HEK293 (cell line): Measurements from ENCODE around the gene OR2L13.

Source experiments
- CTCF ChIA-PET: fragments of 350-600 bp; formaldehyde crosslinking; extraction: SDS; loops from one replicate; lab custom pipeline; 2021; ENCODE audit warnings: antibody characterized with exemption; lab: Yijun Ruan, JAX
- POLR2A ChIA-PET: fragments of 300-600 bp; formaldehyde crosslinking; extraction: SDS; loops from one replicate; lab custom pipeline; 2020; ENCODE audit warnings: antibody characterized with exemption, inconsistent platforms; lab: Yijun Ruan, JAX
- H3K27ac ChIP-seq: fragments of 200-500 bp; sonication (Bioruptor generic); 2 replicates; pipeline ENCODE4 v1.5.1; 2014; ENCODE audit warnings: low read depth, low read length, control low read depth, inconsistent platforms; ENCODE audit errors: extremely low read depth
- H3K36me3 ChIP-seq, 2 experiments: fragments of 200-500 bp in 1 of 2; sonication (Bioruptor generic) in 1 of 2; 1 replicate in 1 of 2; 2 replicates in 1 of 2; pipeline ENCODE4 v1.5.1; 2014 to 2017; ENCODE audit warnings: inconsistent platforms in 2 of 2, low read length in 2 of 2; ENCODE audit not compliant: control insufficient read depth in 2 of 2, insufficient read depth in 1 of 2
- H3K4me1 ChIP-seq: fragments of 200-500 bp; sonication (Bioruptor generic); 2 replicates; pipeline ENCODE4 v1.5.1; 2014; ENCODE audit warnings: mild to moderate bottlenecking, low read length, inconsistent platforms; ENCODE audit not compliant: control insufficient read depth, insufficient read depth
- H3K4me3 ChIP-seq: 2 replicates; pipeline ENCODE4 v1.5.1; 2011; ENCODE audit warnings: low read depth, mild to moderate bottlenecking, control low read depth, low read length, moderate library complexity
- H3K9me3 ChIP-seq: fragments of 200-500 bp; sonication (Bioruptor generic); 2 replicates; pipeline ENCODE4 v1.5.1; 2014; ENCODE audit warnings: low read depth, low read length, inconsistent platforms; ENCODE audit not compliant: control insufficient read depth, insufficient read depth
- EGR2 ChIP-seq: fragments of 450-650 bp; formaldehyde crosslinking; IDR thresholded peaks from 2 replicates; pipeline ENCODE4 v1.5.1; 2016; ENCODE audit warnings: low read depth, missing biosample characterization, missing genetic modification characterization
- IKZF3 ChIP-seq: fragments of 450-650 bp; IDR thresholded peaks from 2 replicates; pipeline ENCODE4 v1.5.0; 2018; ENCODE audit warnings: missing biosample characterization, mild to moderate bottlenecking, missing genetic modification characterization, moderate library complexity
- PRDM10 ChIP-seq: fragments of 450-650 bp; formaldehyde crosslinking; IDR thresholded peaks from 2 replicates; pipeline ENCODE4 v1.5.1; 2016; ENCODE audit warnings: missing biosample characterization, missing genetic modification characterization
- ZBTB1 ChIP-seq: fragments of 450-650 bp; formaldehyde crosslinking; IDR thresholded peaks from 2 replicates; pipeline ENCODE4 v1.5.1; 2016; ENCODE audit warnings: missing biosample characterization, missing genetic modification characterization
- ZBTB17 ChIP-seq: fragments of 450-650 bp; formaldehyde crosslinking; IDR thresholded peaks from 2 replicates; pipeline ENCODE4 v1.5.1; 2016; ENCODE audit warnings: missing biosample characterization, missing genetic modification characterization
- ZNF211 ChIP-seq: fragments of 450-650 bp; formaldehyde crosslinking; IDR thresholded peaks from 2 replicates; pipeline ENCODE4 v1.5.1; 2016; ENCODE audit warnings: low read depth, missing biosample characterization, missing genetic modification characterization
- ZNF302 ChIP-seq: fragments of 450-650 bp; formaldehyde crosslinking; IDR thresholded peaks from 2 replicates; pipeline ENCODE4 v1.5.1; 2016; ENCODE audit warnings: missing biosample characterization, missing genetic modification characterization, low read depth
- ZNF311 ChIP-seq: fragments of 450-650 bp; formaldehyde crosslinking; IDR thresholded peaks from 2 replicates; pipeline ENCODE4 v1.5.1; 2017; ENCODE audit warnings: missing biosample characterization, missing genetic modification characterization, borderline replicate concordance
- ZNF37A ChIP-seq: fragments of 450-650 bp; IDR thresholded peaks from 2 replicates; pipeline ENCODE4 v1.5.1; 2018; ENCODE audit warnings: missing biosample characterization, missing genetic modification characterization
- ZNF513 ChIP-seq: fragments of 450-650 bp; IDR thresholded peaks from 2 replicates; pipeline ENCODE4 v1.5.1; 2018; ENCODE audit warnings: missing biosample characterization, missing genetic modification characterization
- ZNF530 ChIP-seq: fragments of 450-650 bp; formaldehyde crosslinking; IDR thresholded peaks from 2 replicates; pipeline ENCODE4 v1.5.1; 2016; ENCODE audit warnings: low read depth, missing biosample characterization, missing genetic modification characterization
- ZNF571 ChIP-seq: fragments of 450-650 bp; formaldehyde crosslinking; IDR thresholded peaks from 2 replicates; pipeline ENCODE4 v1.5.0; 2017; ENCODE audit warnings: missing biosample characterization, missing genetic modification characterization
- ZNF580 ChIP-seq: fragments of 450-650 bp; formaldehyde crosslinking; IDR thresholded peaks from 2 replicates; pipeline ENCODE4 v1.5.1; 2016; ENCODE audit warnings: missing biosample characterization, missing genetic modification characterization
- ZNF596 ChIP-seq: fragments of 450-650 bp; IDR thresholded peaks from 2 replicates; pipeline ENCODE4 v1.5.0; 2018; ENCODE audit warnings: missing biosample characterization, mild to moderate bottlenecking, missing genetic modification characterization, moderate library complexity
- ZNF626 ChIP-seq: fragments of 450-650 bp; sonication (Bioruptor Pico); formaldehyde crosslinking; IDR thresholded peaks from 2 replicates; pipeline ENCODE4 v1.5.1; 2018; ENCODE audit warnings: missing biosample characterization, missing genetic modification characterization, inconsistent platforms
- ZNF654 ChIP-seq: fragments of 450-650 bp; formaldehyde crosslinking; IDR thresholded peaks from 2 replicates; pipeline ENCODE4 v1.5.1; 2016; ENCODE audit warnings: low read depth, missing biosample characterization, missing genetic modification characterization
- ZNF658 ChIP-seq: fragments of 450-650 bp; formaldehyde crosslinking; IDR thresholded peaks from 2 replicates; pipeline ENCODE4; 2016; ENCODE audit warnings: missing biosample characterization, missing genetic modification characterization
- ZNF670 ChIP-seq: fragments of 450-650 bp; formaldehyde crosslinking; IDR thresholded peaks from 2 replicates; pipeline ENCODE4 v1.5.1; 2016; ENCODE audit warnings: missing biosample characterization, missing genetic modification characterization, low read depth
- ZNF830 ChIP-seq: fragments of 450-650 bp; IDR thresholded peaks from 2 replicates; pipeline ENCODE4 v1.5.0; 2018; ENCODE audit warnings: missing biosample characterization, missing genetic modification characterization, low read depth, mild to moderate bottlenecking, moderate library complexity
- ZSCAN4 ChIP-seq: fragments of 450-650 bp; formaldehyde crosslinking; IDR thresholded peaks from 2 replicates; pipeline ENCODE4 v1.5.1; 2017; ENCODE audit warnings: missing biosample characterization, missing genetic modification characterization
- TF ChIP-seq, protein P1 (sequence below): fragments of 450-650 bp; formaldehyde crosslinking; IDR thresholded peaks from 2 replicates; pipeline ENCODE4 v1.5.1; 2017; ENCODE audit warnings: missing biosample characterization, missing genetic modification characterization

OR2L13 gene

GRCh38 chr1:248098529-248098928, 3.5 kb downstream of the OR2L13 start (continued):
- TF ChIP-seq PRDM10 (tag by site-specific recombination) (no peak), IKZF3 (no peak), ZNF596 (tag by site-specific recombination) (no peak), ZNF580 (tag by site-specific recombination) (no peak), ZNF302 (no peak), ZNF530 (tag by site-specific recombination) (no peak), ZBTB1 (tag by site-specific recombination) (no peak), ZNF626 (no peak), ZNF571 (no peak), ZNF670 (no peak), ZNF513 (no peak), ZNF830 (tag by site-specific recombination) (no peak), ZSCAN4 (no peak)
- TF ChIP-seq, protein P1, sequence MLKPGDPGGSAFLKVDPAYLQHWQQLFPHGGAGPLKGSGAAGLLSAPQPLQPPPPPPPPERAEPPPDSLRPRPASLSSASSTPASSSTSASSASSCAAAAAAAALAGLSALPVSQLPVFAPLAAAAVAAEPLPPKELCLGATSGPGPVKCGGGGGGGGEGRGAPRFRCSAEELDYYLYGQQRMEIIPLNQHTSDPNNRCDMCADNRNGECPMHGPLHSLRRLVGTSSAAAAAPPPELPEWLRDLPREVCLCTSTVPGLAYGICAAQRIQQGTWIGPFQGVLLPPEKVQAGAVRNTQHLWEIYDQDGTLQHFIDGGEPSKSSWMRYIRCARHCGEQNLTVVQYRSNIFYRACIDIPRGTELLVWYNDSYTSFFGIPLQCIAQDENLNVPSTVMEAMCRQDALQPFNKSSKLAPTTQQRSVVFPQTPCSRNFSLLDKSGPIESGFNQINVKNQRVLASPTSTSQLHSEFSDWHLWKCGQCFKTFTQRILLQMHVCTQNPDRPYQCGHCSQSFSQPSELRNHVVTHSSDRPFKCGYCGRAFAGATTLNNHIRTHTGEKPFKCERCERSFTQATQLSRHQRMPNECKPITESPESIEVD (tag by site-specific recombination): no peak

DNA sequence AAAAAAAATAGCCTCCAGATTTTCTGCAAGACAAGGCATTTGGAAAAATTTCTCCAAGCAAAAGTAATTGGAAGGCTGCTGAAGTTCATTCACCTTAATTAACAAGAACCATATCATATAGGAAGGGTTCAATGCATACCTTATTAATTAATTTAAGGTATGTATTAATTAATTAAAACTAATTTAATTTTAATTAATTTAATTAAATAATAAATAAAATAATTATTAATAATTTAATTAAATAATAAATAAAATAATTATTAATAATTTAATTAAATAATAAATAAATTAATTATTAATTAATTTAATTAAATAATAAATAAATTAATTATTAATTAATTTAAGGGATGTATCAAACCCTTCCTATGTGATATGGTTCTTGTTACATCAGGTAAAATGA, 7.9 kb downstream of the OR2L13 start:
- H3K4me1 ChIP-seq: no peaks in the 10 kb centered on the region
- no peak overlapping the region for H3K4me3 ChIP-seq
- no peaks in the 10 kb centered on the region for H3K36me3 ChIP-seq
- no peak overlapping the region for H3K27ac ChIP-seq
- CTCF ChIA-PET: no interaction called here
- TF ChIP-seq ZBTB17 (tag by site-specific recombination) (no peak), ZNF37A (tag by site-specific recombination) (no peak), ZBTB1 (tag by site-specific recombination) (no peak), EGR2 (tag by site-specific recombination) (no peak), ZNF211 (no peak), ZNF658 (no peak), ZNF654 (no peak), ZNF311 (tag by site-specific recombination) (no peak)
- POLR2A ChIA-PET: no interaction called here
- H3K9me3 ChIP-seq: no peaks in the 10 kb centered on the region
